NCI-H69 (cell line): ENCODE results near the gene NUP42.
A peak's percentile ranks its signal among the peaks of the same experiment; 100 is the strongest.
"Not testable (repeated sequence)": the region's sequence is repeated elsewhere in the genome, so short reads cannot be mapped to it uniquely, and the experiment has no call there.

Experiments
- DNase-seq: peaks from one replicate; lab custom pipeline; 2025; lab: John Stamatoyannopoulos, UW

Gene NUP42

GRCh38 chr7:23181684-23182553, at the start of gene NUP42:
Gene NUP42 (plus strand): TSS chr7:23182048. CDS start chr7:23182086, 38 bp downstream.
- DNase-seq = peak; percentile 100

GRCh38 chr7:23133797-23134196, 48.1 kb upstream of the NUP42 start:
- DNase-seq = no peak

GRCh38 chr7:23135755-23136154, 46.1 kb upstream of the NUP42 start:
- no peak for DNase-seq

- no peak for DNase-seq
Observed at GRCh38 chr7:23136216-23136615, 45.6 kb upstream of the NUP42 start.

GRCh38 chr7:23157679-23158078, 24.2 kb upstream of the NUP42 start:
- DNase-seq = no peak

- DNase-seq = no peak
Observed at GRCh38 chr7:23158546-23158945, 23.3 kb upstream of the NUP42 start.

- DNase-seq = no peak
Observed at GRCh38 chr7:23161482-23161881, 20.4 kb upstream of the NUP42 start.

GRCh38 chr7:23164846-23165245, 17.0 kb upstream of the NUP42 start:
- DNase-seq = no peak

GRCh38 chr7:23165316-23165715, 16.5 kb upstream of the NUP42 start:
- DNase-seq = no peak

- no peak for DNase-seq
Observed at GRCh38 chr7:23167691-23168090, 14.2 kb upstream of the NUP42 start.

GRCh38 chr7:23168111-23168885, 13.6 kb upstream of the NUP42 start:
- no peak for DNase-seq

- DNase-seq = no peak
Observed at GRCh38 chr7:23175938-23176337, 5.9 kb upstream of the NUP42 start.

- no peak for DNase-seq
Observed at GRCh38 chr7:23183279-23184012, 1.6 kb downstream of the NUP42 start.

- no peak for DNase-seq
Observed at GRCh38 chr7:23184291-23184690, 2.4 kb downstream of the NUP42 start.

GRCh38 chr7:23184709-23185359, 3.0 kb downstream of the NUP42 start:
- DNase-seq = peak; percentile 60

- DNase-seq = no peak
Observed at GRCh38 chr7:23185980-23186379, 4.1 kb downstream of the NUP42 start.

GRCh38 chr7:23191022-23191421, 9.2 kb downstream of the NUP42 start:
- peak; percentile 86 for DNase-seq

- not testable (repeated sequence) for DNase-seq
Observed at GRCh38 chr7:23193650-23194227, 11.9 kb downstream of the NUP42 start.

GRCh38 chr7:23196306-23196705, 14.5 kb downstream of the NUP42 start:
- no peak for DNase-seq

- not testable (repeated sequence) for DNase-seq
Observed at GRCh38 chr7:23197745-23198144, 15.9 kb downstream of the NUP42 start.

- DNase-seq = no peak
Observed at GRCh38 chr7:23200331-23200730, 18.5 kb downstream of the NUP42 start.

- DNase-seq = no peak
Observed at GRCh38 chr7:23204241-23204640, 22.4 kb downstream of the NUP42 start.
